Smooth muscle cell (in vitro differentiated cells): Measurements from ENCODE around the gene WFS1. TPM values are rescaled to one million over a fixed set of nuclear protein-coding genes. Genes with fewer than 3 reads are reported as not detected.

Source experiments
- DNase-seq: peaks from one replicate; lab custom pipeline; 2025; ENCODE audit not compliant: unreplicated experiment; lab: John Stamatoyannopoulos, UW
- H2AFZ ChIP-seq: fragments of 200-600 bp; sonication (generic); 2 replicates; pipeline ENCODE4 v1.6.0; 2016; ENCODE audit warnings: antibody characterized with exemption, low read depth, mild to moderate bottlenecking
- H3F3A ChIP-seq: fragments of 200-600 bp; sonication (generic); 2 replicates; pipeline ENCODE4 v1.6.0; 2017; ENCODE audit warnings: antibody characterized with exemption, low read depth
- H3K27ac ChIP-seq: fragments of 200-600 bp; sonication (generic); 2 replicates; pipeline ENCODE4 v1.5.1; 2016; ENCODE audit warnings: low read depth, mild to moderate bottlenecking
- H3K27me3 ChIP-seq: fragments of 200-600 bp; sonication (generic); 2 replicates; pipeline ENCODE4 v1.6.1; 2016; ENCODE audit warnings: low read depth, mild to moderate bottlenecking
- H3K36me3 ChIP-seq: fragments of 200-600 bp; sonication (generic); 2 replicates; pipeline ENCODE4 v1.5.1; 2016; ENCODE audit warnings: low read depth
- H3K4me1 ChIP-seq: fragments of 200-600 bp; sonication (generic); 2 replicates; pipeline ENCODE4 v1.5.1; 2016; ENCODE audit warnings: low read depth
- H3K4me2 ChIP-seq: fragments of 200-600 bp; sonication (generic); 2 replicates; pipeline ENCODE4 v1.6.0; 2016; ENCODE audit warnings: mild to moderate bottlenecking
- H3K4me3 ChIP-seq: fragments of 200-600 bp; sonication (generic); 2 replicates; pipeline ENCODE4 v1.5.1; 2016; ENCODE audit warnings: mild to moderate bottlenecking
- H3K79me2 ChIP-seq: fragments of 200-600 bp; sonication (generic); 2 replicates; pipeline ENCODE4 v1.6.0; 2016; ENCODE audit warnings: low read depth, mild to moderate bottlenecking
- H3K9ac ChIP-seq: fragments of 200-600 bp; sonication (generic); 2 replicates; pipeline ENCODE4 v1.6.0; 2016; ENCODE audit warnings: low read depth
- H3K9me3 ChIP-seq: fragments of 200-600 bp; sonication (generic); replicated peaks from 2 replicates; pipeline ENCODE4 v1.5.1; 2016; ENCODE audit warnings: low read depth
- H4K20me1 ChIP-seq: fragments of 200-600 bp; sonication (generic); 2 replicates; pipeline ENCODE4 v1.6.0; 2016; ENCODE audit warnings: low read depth
- WGBS: methylation state at CpG from one replicate; pipeline ENCODE4 v1.1.7; 2016; ENCODE audit warnings: low lambda C conversion rate; 5-methylcytosine and 5-hydroxymethylcytosine counted together
- polyA plus RNA-seq: library from polyadenylated mRNA; unstranded; fragments of >200 nt; fragmentation: Nextera tagmentation; extraction: Ambion mirVana; gene quantifications from 2 replicates; pipeline ENCODE4 v1.2.1, GENCODE V29; 2016
- total RNA-seq: library from RNA; depleted of rRNA; stranded (reverse); fragments of >200 nt; gene quantifications from 2 replicates; pipeline ENCODE4 v1.2.3, GENCODE V29; 2014
- TF ChIP-seq, protein P1 (sequence below): fragments of 200-600 bp; sonication (generic); IDR thresholded peaks from 2 replicates; pipeline ENCODE4 v1.5.1; 2017; ENCODE audit warnings: borderline replicate concordance, mild to moderate bottlenecking, antibody characterized with exemption; ENCODE audit not compliant: insufficient read depth, poor library complexity, severe bottlenecking

Gene WFS1
- total and polyA plus RNA-seq, 2 experiments from 2014 or later = 28.6 to 30.2 TPM

DNA sequence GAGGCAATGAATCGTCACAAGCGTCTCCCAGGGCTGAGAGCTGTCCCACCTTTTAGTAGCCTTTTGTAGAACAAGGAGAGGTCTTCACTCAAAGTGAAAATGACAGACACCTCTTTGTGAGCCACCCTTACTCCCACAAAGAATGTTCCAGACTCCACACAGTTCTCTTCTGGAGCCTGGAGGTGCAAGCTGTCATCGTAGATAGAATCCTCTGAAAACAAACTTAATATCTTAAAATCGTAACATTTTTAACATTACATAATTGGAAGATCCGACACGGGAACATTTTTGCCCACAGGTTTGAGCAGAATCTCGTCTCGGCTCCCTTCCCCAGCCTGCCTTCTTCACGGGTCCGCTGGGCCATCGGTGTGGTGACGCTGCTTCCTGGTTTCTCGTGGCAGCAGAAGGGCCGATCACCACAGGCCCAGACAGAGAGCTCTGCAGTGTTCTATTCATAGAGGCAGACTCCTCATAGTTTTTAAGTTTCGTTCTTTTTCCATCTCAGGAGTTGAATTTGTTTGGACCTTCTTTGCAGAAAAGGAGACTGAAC is 27.7 kb downstream of the WFS1 start:
- H3K27me3 ChIP-seq = no peaks in the 10 kb centered on the region
- H3K4me3 ChIP-seq = no peak overlapping the region
- 90% methylated on average over 15 of the region's 15 CpGs for WGBS
- H3K36me3 ChIP-seq = no peaks in the 10 kb centered on the region
- no peaks in the 10 kb centered on the region for H3K9me3 ChIP-seq
- no peak overlapping the region for H3K4me2 ChIP-seq
- no peak overlapping the region for H3K27ac ChIP-seq
- H2AFZ ChIP-seq = no peak overlapping the region
- no peaks in the 10 kb centered on the region for H3K4me1 ChIP-seq
- no peak overlapping the region for H3K9ac ChIP-seq
- H4K20me1 ChIP-seq = peaks cover 6% of the 10 kb centered on the region
- no peak for DNase-seq
- no peaks in the 10 kb centered on the region for H3F3A ChIP-seq
- no peaks in the 10 kb centered on the region for H3K79me2 ChIP-seq
- TF ChIP-seq, protein P1, sequence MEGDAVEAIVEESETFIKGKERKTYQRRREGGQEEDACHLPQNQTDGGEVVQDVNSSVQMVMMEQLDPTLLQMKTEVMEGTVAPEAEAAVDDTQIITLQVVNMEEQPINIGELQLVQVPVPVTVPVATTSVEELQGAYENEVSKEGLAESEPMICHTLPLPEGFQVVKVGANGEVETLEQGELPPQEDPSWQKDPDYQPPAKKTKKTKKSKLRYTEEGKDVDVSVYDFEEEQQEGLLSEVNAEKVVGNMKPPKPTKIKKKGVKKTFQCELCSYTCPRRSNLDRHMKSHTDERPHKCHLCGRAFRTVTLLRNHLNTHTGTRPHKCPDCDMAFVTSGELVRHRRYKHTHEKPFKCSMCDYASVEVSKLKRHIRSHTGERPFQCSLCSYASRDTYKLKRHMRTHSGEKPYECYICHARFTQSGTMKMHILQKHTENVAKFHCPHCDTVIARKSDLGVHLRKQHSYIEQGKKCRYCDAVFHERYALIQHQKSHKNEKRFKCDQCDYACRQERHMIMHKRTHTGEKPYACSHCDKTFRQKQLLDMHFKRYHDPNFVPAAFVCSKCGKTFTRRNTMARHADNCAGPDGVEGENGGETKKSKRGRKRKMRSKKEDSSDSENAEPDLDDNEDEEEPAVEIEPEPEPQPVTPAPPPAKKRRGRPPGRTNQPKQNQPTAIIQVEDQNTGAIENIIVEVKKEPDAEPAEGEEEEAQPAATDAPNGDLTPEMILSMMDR = no peak

DNA sequence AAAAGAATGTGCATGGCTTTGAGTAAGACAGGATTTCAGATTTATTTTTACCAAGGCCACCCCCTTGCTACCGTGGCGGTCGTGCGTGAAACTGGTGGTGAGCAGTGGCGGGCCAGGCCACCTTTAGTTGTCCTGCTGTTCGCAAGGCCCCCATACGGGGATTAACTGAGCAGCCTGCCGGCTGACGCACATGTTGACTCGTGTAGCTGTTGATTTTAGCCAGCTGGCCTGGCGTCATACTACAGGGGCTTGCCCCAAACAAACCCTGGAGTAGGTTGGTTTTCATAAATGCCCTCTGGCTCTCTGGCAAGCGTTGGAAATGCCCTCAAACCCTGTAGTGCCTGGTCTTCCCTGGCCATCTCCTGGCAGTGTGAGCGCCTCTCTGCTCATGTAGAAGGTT is 28.4 kb downstream of the WFS1 start:
- H3F3A ChIP-seq = no peaks in the 10 kb centered on the region
- no peaks in the 10 kb centered on the region for H3K4me1 ChIP-seq
- no peak overlapping the region for H3K4me3 ChIP-seq
- 76% methylated on average over 13 of the region's 13 CpGs for WGBS
- H3K4me2 ChIP-seq = no peak overlapping the region
- TF ChIP-seq, protein P1 = no peak
- no peaks in the 10 kb centered on the region for H3K9me3 ChIP-seq
- H3K9ac ChIP-seq = no peak overlapping the region
- no peak overlapping the region for H2AFZ ChIP-seq
- no peaks in the 10 kb centered on the region for H3K79me2 ChIP-seq
- H3K27ac ChIP-seq = no peak overlapping the region
- no peaks in the 10 kb centered on the region for H3K27me3 ChIP-seq
- no peaks in the 10 kb centered on the region for H3K36me3 ChIP-seq
- no peak for DNase-seq
- H4K20me1 ChIP-seq = peaks cover 6% of the 10 kb centered on the region

DNA sequence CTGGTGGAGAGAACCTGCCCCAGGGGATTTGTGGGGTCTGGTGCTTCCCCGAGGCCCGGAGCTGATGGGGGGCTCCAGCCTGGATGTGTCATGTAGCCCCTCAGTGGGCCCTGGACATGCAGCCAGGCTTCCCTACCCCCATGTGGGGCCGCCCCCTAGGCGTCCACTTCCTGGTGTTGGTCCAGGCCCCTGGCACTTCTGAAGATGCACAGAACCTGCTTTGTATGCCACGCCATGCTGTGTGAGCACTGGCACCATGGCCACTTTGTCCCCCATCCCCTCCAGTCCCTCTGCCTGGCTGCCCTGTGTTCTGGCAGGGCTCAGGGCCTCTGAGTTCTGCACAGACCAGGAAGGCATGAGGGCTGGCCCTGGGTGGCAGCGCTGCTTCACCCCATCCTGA is 29.2 kb downstream of the WFS1 start:
- no peaks in the 10 kb centered on the region for H3K79me2 ChIP-seq
- H3K4me1 ChIP-seq = no peaks in the 10 kb centered on the region
- peaks cover 6% of the 10 kb centered on the region for H4K20me1 ChIP-seq
- H3K27me3 ChIP-seq = no peaks in the 10 kb centered on the region
- TF ChIP-seq, protein P1 = no peak
- H3K9ac ChIP-seq = no peak overlapping the region
- no peaks in the 10 kb centered on the region for H3K36me3 ChIP-seq
- no peaks in the 10 kb centered on the region for H3F3A ChIP-seq
- no peak overlapping the region for H2AFZ ChIP-seq
- 98% methylated on average over 6 of the region's 6 CpGs for WGBS
- no peaks in the 10 kb centered on the region for H3K9me3 ChIP-seq
- H3K4me2 ChIP-seq = no peak overlapping the region
- H3K4me3 ChIP-seq = no peak overlapping the region
- no peak for DNase-seq
- H3K27ac ChIP-seq = no peak overlapping the region

DNA sequence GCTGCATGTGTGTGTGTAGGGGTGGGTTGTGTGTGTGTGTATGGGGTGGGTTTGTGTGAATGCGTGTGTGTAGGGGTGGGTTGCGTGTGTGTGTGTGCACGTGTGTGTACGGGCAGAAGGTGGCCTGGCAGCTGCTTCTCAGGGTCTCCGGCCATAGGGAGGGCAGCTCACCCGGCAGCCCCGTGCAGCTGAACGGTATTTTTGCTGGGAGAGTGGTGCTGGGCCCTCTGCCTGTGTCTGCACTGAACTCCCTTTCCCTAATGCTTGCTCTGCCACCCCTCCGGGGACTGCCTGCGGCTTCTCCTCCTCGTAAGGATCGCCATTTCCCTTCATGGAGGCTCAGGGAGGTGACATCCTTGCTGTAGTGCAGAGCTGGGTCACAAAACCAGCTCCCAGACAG is 30.2 kb downstream of the WFS1 start:
- TF ChIP-seq, protein P1 = no peak

More for the DNA sequence above, 30.2 kb downstream of the WFS1 start:
- Histone ChIP-seq H3K4me1 (no peaks in the 10 kb centered on the region), H2AFZ (no peak overlapping the region), H3K4me2 (no peak overlapping the region), H3K79me2 (no peaks in the 10 kb centered on the region), H3K27me3 (no peaks in the 10 kb centered on the region), H3K36me3 (no peaks in the 10 kb centered on the region), H3K4me3 (no peak overlapping the region), H3K27ac (no peak overlapping the region), H3K9me3 (no peaks in the 10 kb centered on the region), H3F3A (no peaks in the 10 kb centered on the region), H3K9ac (no peak overlapping the region), H4K20me1 (peaks cover 6% of the 10 kb centered on the region)
- no peak for DNase-seq
- 96% methylated on average over 8 of the region's 12 CpGs for WGBS
